Breast epithelium (tissue), 4 donors: ENCODE results near the gene TLR8. TPM values are rescaled to one million over a fixed set of nuclear protein-coding genes. Genes with fewer than 3 reads are reported as not detected.
"Not testable (repeated sequence)": the region's sequence is repeated elsewhere in the genome, so short reads cannot be mapped to it uniquely, and the experiment has no call there.

ENCODE experiments used
- DNase-seq, 2 donors: peaks; one replicate each; pipeline ENCODE4 v3.0.0-alpha.2; 2019; ENCODE audit warnings: low spot score in 2 of 2
- H3K27ac ChIP-seq, 2 donors: fragments of 200-600 bp; sonication (generic) in 1 of 2; one replicate each; pipeline ENCODE4 v1.5.1; 2016 to 2019; ENCODE audit warnings: mild to moderate bottlenecking in 1 of 2
- H3K27me3 ChIP-seq, 2 donors: fragments of 200-600 bp; sonication (generic) in 1 of 2; one replicate each; pipeline versions ENCODE4 v1.5.1 to v1.6.0; 2017 to 2019; ENCODE audit warnings: control low read depth in 1 of 2, mild to moderate bottlenecking in 1 of 2
- H3K36me3 ChIP-seq: fragments of 200-600 bp; one replicate; pipeline ENCODE4 v1.5.1; 2019
- H3K4me1 ChIP-seq, 2 donors: fragments of 200-600 bp; sonication (generic); one replicate each; pipeline ENCODE4 v1.5.1; 2016 to 2019; ENCODE audit warnings: control low read depth in 1 of 2
- H3K4me3 ChIP-seq, 3 donors: fragments of 200-600 bp; sonication (generic); 1 replicate in 2 of 3; 2 replicates in 1 of 3; pipeline ENCODE4 v1.5.1; 2016 to 2019; ENCODE audit warnings: mild to moderate bottlenecking in 3 of 3, moderate library complexity in 2 of 3
- H3K9me3 ChIP-seq, 2 donors: fragments of 200-600 bp; sonication (generic) in 1 of 2; one replicate each; pipeline ENCODE4 v1.5.1; 2016 to 2019; ENCODE audit warnings: control low read depth in 1 of 2
- POLR2A ChIP-seq: fragments of 450-650 bp; IDR thresholded peaks from one replicate; pipeline ENCODE4 v1.6.1; 2016; ENCODE audit warnings: antibody characterized with exemption, mild to moderate bottlenecking, moderate library complexity
- POLR2AphosphoS5 ChIP-seq, 3 donors: sonication (generic); formaldehyde crosslinking; IDR thresholded peaks; one replicate each; pipeline ENCODE4 v1.6.1; 2017; ENCODE audit warnings: antibody characterized with exemption in 3 of 3
- intact Hi-C: fragments of 100-400 bp; cut with DNase I; formaldehyde crosslinking; loops from one replicate; pipeline ENCODE4 v1.15.1; 2023; ENCODE audit warnings: low total_unique reads
- total RNA-seq, 3 donors: library from RNA; depleted of rRNA; stranded (reverse); fragments of >200 nt; gene quantifications; one replicate each; pipeline ENCODE4 v1.1.0, GENCODE V29; 2016
- TF ChIP-seq, protein P1 (sequence below), 3 donors: fragments of 450-650 bp; IDR thresholded peaks; one replicate each; pipeline ENCODE4 v1.5.1; 2016 to 2017; ENCODE audit warnings: antibody characterized with exemption in 3 of 3, mild to moderate bottlenecking in 3 of 3, moderate library complexity in 3 of 3

Gene TLR8
- total RNA-seq, 3 donors from 2014 or later: 0.66 to 6.6 (median 1.0) TPM

DNA sequence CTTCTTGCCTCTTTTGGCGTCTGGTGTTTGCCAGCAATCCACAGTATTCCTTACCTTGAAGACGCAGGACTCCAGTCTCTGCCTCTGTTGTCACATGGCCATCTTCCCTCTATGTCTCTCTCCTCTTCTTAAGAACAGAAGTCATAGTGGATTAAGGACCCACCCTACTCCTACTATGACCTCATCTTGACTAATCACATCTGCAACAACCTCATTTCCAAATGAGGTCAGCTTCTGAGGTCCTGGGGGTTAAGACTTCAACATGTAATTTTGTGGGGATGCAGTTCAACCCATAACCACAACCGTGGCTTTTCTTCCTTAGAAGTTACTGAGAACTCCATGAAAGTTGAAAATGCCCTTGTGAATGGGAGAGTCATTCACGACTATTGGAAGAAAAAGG lies 23.3 kb downstream of the TLR8 start:
- TF ChIP-seq POLR2AphosphoS5 (IDR thresholded peaks at IDR 0.05) (no peak), POLR2A (no peak)
- TF ChIP-seq, protein P1, sequence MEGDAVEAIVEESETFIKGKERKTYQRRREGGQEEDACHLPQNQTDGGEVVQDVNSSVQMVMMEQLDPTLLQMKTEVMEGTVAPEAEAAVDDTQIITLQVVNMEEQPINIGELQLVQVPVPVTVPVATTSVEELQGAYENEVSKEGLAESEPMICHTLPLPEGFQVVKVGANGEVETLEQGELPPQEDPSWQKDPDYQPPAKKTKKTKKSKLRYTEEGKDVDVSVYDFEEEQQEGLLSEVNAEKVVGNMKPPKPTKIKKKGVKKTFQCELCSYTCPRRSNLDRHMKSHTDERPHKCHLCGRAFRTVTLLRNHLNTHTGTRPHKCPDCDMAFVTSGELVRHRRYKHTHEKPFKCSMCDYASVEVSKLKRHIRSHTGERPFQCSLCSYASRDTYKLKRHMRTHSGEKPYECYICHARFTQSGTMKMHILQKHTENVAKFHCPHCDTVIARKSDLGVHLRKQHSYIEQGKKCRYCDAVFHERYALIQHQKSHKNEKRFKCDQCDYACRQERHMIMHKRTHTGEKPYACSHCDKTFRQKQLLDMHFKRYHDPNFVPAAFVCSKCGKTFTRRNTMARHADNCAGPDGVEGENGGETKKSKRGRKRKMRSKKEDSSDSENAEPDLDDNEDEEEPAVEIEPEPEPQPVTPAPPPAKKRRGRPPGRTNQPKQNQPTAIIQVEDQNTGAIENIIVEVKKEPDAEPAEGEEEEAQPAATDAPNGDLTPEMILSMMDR (IDR thresholded peaks at IDR 0.05): no peak
- Histone ChIP-seq H3K27ac (no peak overlapping the region), H3K4me3 (no peak overlapping the region), H3K36me3 (no peaks in the 10 kb centered on the region), H3K9me3 (peaks cover 0 to 3% of the 10 kb centered on the region in 2 donors), H3K27me3 (peaks cover 0 to 17% of the 10 kb centered on the region in 2 donors), H3K4me1 (no peaks in the 10 kb centered on the region)
- DNase-seq: no peak
- intact Hi-C loops: no loop called here

DNA sequence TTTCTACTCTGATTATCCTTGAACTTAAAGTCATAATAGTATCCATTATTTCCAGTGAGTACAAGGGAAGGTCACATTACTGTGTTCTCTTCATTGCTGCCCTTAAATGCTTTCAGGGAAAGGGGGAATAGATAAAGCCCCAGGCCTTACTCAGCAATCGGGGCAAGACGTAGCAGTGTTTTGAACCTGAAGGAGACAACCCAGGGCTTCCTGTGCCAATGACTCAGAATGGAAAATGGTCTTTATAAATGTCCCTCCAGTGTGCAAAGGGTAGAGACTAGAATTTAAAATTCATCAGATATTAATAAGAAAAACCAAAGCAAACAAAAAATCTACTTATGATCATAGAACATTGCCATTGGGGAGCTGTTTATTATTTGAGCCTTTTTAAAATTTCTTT lies 23.7 kb downstream of the TLR8 start:
- intact Hi-C loops: no loop called here

DNA sequence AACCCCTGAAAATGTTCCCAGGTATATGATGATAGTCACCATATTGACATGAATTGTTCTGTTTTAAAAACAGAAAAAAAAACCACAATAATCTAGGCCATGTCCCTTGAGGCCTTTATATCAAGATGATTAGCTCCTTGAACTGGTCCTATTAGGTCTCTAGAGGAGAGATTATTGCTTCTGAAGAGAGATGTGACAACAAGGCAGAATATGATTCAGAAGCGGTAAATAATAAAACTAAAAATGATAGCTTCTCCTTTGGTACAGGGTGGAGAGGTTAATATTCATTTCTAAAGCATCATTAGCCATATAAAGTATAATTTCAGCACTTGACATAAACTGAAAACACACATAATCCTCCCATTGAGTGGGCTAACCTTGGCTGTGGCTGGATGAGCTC lies 25.8 kb downstream of the TLR8 start:
- TF ChIP-seq POLR2A (no peak), POLR2AphosphoS5 (IDR thresholded peaks at IDR 0.05) (no peak)
- TF ChIP-seq, protein P1 (IDR thresholded peaks at IDR 0.05): no peak
- intact Hi-C loops: no loop called here
- H3K36me3 ChIP-seq: no peaks in the 10 kb centered on the region
- no peaks in the 10 kb centered on the region for H3K4me1 ChIP-seq
- no peak for DNase-seq
- H3K4me3 ChIP-seq: no peak overlapping the region
- peaks cover 0 to 11% of the 10 kb centered on the region in 2 donors for H3K27me3 ChIP-seq
- peaks cover 0 to 3% of the 10 kb centered on the region in 2 donors for H3K9me3 ChIP-seq
- H3K27ac ChIP-seq: no peak overlapping the region

More for the DNA sequence above, 23.7 kb downstream of the TLR8 start:
- TF ChIP-seq, protein P1 (IDR thresholded peaks at IDR 0.05): no peak
- TF ChIP-seq POLR2AphosphoS5 (IDR thresholded peaks at IDR 0.05): no peak
- TF ChIP-seq POLR2A: no peak
- Histone ChIP-seq H3K4me1 (no peaks in the 10 kb centered on the region), H3K9me3 (peaks cover 0 to 3% of the 10 kb centered on the region in 2 donors), H3K4me3 (no peak overlapping the region), H3K36me3 (no peaks in the 10 kb centered on the region), H3K27ac (no peak overlapping the region), H3K27me3 (peaks cover 0 to 15% of the 10 kb centered on the region in 2 donors)
- no peak for DNase-seq

DNA sequence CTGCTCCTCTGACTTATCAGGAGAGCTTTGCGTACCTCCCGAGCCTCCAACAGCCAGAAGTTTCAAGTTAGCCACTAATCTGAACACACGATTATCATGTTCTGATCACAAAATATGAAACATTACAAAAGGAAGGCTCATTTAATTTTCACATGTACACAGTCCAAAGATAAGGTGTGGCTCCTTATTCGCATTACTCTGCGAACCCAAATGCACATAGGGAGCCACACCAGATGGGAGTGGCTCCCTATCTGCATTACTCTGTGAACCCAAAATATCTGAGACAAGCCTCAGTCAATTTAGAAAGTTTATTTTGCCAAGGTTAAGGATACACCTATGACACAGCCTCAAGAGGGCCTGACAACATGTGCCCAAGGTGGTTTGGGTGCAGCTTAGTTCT lies 28.4 kb downstream of the TLR8 start:
- TF ChIP-seq POLR2AphosphoS5 (IDR thresholded peaks at IDR 0.05): no peak
- TF ChIP-seq POLR2A: no peak
- Histone ChIP-seq H3K4me1 (no peaks in the 10 kb centered on the region), H3K4me3 (no peak overlapping the region), H3K27ac (no peak overlapping the region), H3K27me3 (peaks cover 0 to 11% of the 10 kb centered on the region in 2 donors), H3K36me3 (no peaks in the 10 kb centered on the region), H3K9me3 (no peaks in the 10 kb centered on the region)
- DNase-seq: no peak
- intact Hi-C loops: no loop called here

DNA sequence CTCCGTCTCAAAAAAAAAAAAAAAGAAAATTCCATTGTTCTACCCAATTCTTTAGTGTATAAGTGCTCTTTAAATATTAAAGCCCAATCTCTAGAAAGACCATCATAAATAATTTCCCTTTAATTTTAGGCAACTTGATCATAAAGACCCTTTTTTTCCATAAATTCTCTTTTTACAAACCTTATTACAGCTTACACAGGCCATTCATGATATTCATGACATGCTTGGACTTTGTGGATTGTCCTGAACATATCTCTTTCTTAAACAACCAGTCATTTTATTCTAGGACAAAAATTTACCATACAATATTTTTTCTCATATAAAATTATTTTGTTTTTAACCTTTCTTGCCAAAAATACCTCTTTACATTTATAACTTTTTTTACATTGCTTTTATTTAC lies 30.5 kb downstream of the TLR8 start:
- no peaks in the 10 kb centered on the region for H3K9me3 ChIP-seq
- no peak overlapping the region for H3K4me3 ChIP-seq
- DNase-seq: no peak
- TF ChIP-seq, protein P1 (IDR thresholded peaks at IDR 0.05): no peak
- TF ChIP-seq POLR2AphosphoS5 (IDR thresholded peaks at IDR 0.05) (no peak), POLR2A (no peak)
- H3K27me3 ChIP-seq: no peaks in the 10 kb centered on the region
- H3K27ac ChIP-seq: no peak overlapping the region
- H3K4me1 ChIP-seq: no peaks in the 10 kb centered on the region
- intact Hi-C loops: no loop called here
- H3K36me3 ChIP-seq: no peaks in the 10 kb centered on the region

DNA sequence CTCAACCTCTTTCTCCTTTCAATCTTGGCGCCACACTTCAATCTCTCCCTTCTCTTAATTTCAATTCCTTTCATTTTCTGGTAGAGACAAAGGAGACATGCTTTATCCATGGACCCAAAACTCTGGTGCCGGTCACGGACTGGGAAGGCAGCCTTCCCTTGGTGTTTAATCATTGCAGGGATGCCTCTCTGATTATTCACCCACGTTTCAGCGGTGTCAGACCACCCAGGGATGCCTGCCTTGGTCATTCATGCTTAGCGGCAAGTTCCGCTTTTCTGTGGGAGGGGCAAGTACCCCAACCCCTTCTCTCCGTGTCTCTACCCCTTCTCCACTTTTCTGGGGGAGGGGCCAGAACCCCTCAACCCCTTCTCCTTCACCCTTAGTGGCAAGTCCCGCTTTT lies 34.1 kb downstream of the TLR8 start:
- H3K4me3 ChIP-seq, H3K27me3 ChIP-seq, DNase-seq, H3K4me1 ChIP-seq, H3K27ac ChIP-seq, H3K9me3 ChIP-seq, H3K36me3 ChIP-seq, intact Hi-C loops: not testable (repeated sequence)

DNA sequence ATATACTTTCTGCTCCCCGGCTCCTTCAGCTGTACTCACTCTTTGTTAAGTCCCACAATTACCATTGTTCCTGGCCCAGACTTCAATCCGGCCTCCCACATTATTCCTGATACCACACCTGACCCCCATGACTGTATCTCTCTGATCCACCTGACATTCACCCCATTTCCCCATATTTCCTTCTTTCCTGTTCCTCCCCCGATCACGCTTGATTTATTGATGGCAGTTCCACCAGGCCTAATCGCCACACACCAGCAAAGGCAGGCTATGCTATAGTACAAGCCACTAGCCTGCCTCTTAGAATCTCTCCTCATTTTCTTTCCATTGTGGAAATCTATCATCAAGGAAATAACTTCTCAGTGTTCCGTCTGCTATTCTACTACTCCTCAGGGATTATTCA lies 37.2 kb downstream of the TLR8 start:
- H3K36me3 ChIP-seq, DNase-seq, H3K27me3 ChIP-seq, H3K9me3 ChIP-seq, H3K27ac ChIP-seq, intact Hi-C loops, H3K4me1 ChIP-seq, H3K4me3 ChIP-seq: not testable (repeated sequence)

DNA sequence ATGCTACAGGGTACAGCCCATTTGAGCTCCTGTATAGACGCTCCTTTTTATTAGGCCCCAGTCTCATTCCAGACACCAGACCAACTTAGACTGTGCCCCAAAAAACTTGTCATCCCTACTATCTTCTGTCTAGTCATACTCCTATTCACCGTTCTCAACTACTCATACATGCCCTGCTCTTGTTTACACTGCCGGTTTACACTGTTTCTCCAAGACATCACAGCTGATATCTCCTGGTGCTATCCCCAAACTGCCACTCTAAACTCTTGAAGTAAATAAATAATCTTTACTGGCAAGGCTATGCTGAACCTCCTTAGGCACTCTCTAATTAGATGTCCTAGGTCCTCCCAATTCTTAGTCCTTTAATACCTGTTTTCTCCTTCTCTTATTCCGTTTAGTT lies 38.0 kb downstream of the TLR8 start:
- H3K36me3 ChIP-seq, H3K27ac ChIP-seq, H3K4me1 ChIP-seq, intact Hi-C loops, H3K4me3 ChIP-seq, H3K9me3 ChIP-seq, H3K27me3 ChIP-seq, DNase-seq: not testable (repeated sequence)
